Loucy (cell line): ENCODE data around the gene STAT5B.

Source experiments
- CTCF ChIP-seq: fragments of 200-600 bp; sonication (generic); conservative IDR thresholded peaks from 2 replicates; pipeline ENCODE4 v1.5.1; 2014; ENCODE audit warnings: mild to moderate bottlenecking, antibody characterized with exemption, low read length
- EZH2phosphoT487 ChIP-seq: fragments of 200-600 bp; IDR thresholded peaks from 2 replicates; pipeline ENCODE4 v1.6.1; 2018; ENCODE audit warnings: antibody characterized with exemption, mild to moderate bottlenecking, moderate library complexity, borderline replicate concordance

DNA sequence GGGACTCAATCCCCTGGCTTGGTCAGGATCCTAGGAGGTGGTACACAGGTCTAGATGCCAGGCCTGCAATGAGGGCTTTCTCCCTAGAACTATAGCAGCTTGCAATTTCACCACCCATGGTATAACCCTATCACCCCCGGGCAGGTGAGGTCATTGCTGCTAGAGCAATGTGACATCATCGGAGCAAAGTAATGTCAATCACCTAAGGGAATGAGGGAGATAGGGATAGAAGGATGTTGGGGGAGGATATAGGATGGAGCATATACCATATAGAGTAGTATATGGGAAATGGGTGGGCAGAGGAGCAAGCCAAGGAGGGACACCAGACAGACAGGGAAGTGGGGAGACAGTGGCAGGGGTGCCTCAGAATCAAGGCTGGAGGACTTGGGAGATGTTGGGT lies 98.5 kb downstream of the STAT5B start:
- TF ChIP-seq CTCF: no peak
- TF ChIP-seq EZH2phosphoT487: no peak
